ENCODE results near the gene CYTH4.

CYTH4 gene

GRCh38 chr22:37355174-37355573 lies 72.9 kb downstream of the CYTH4 start:
- no peak for DNase-seq
- Mint-ChIP-seq H3K4me1 (ENCODE audit: low read depth) (no peaks in the 10 kb centered on the region), H3K27me3 (no peaks in the 10 kb centered on the region), H3K27ac (no peak overlapping the region), H3K36me3 (ENCODE audit: low read depth) (no peaks in the 10 kb centered on the region), H3K4me3 (no peak overlapping the region), H3K9me3 (no peaks in the 10 kb centered on the region)

GRCh38 chr22:37356922-37357321 lies 74.6 kb downstream of the CYTH4 start:
- Mint-ChIP-seq H3K9me3 (no peaks in the 10 kb centered on the region), H3K27me3 (no peaks in the 10 kb centered on the region), H3K27ac (no peak overlapping the region)

GRCh38 chr22:37357446-37358075 lies 75.3 kb downstream of the CYTH4 start:
- no peak for DNase-seq
- Mint-ChIP-seq H3K27ac (no peak overlapping the region), H3K9me3 (no peaks in the 10 kb centered on the region), H3K36me3 (ENCODE audit: low read depth) (no peaks in the 10 kb centered on the region), H3K4me1 (ENCODE audit: low read depth) (no peaks in the 10 kb centered on the region), H3K4me3 (no peak overlapping the region), H3K27me3 (no peaks in the 10 kb centered on the region)

More at GRCh38 chr22:37356922-37357321, 74.6 kb downstream of the CYTH4 start:
- Mint-ChIP-seq H3K4me3 (no peak overlapping the region), H3K36me3 (ENCODE audit: low read depth) (no peaks in the 10 kb centered on the region), H3K4me1 (ENCODE audit: low read depth) (no peaks in the 10 kb centered on the region)
- DNase-seq = no peak

- H3K27ac Mint-ChIP-seq = no peak overlapping the region
- H3K27me3 Mint-ChIP-seq = no peaks in the 10 kb centered on the region
- DNase-seq = no peak
- H3K9me3 Mint-ChIP-seq = no peaks in the 10 kb centered on the region
- H3K36me3 Mint-ChIP-seq (ENCODE audit: low read depth) = no peaks in the 10 kb centered on the region
- no peaks in the 10 kb centered on the region for H3K4me1 Mint-ChIP-seq (ENCODE audit: low read depth)
- H3K4me3 Mint-ChIP-seq = no peak overlapping the region
These were observed 76.1 kb downstream of the CYTH4 start for GRCh38 chr22:37358386-37358785.

- Mint-ChIP-seq H3K36me3 (ENCODE audit: low read depth) (no peaks in the 10 kb centered on the region), H3K9me3 (no peaks in the 10 kb centered on the region), H3K27ac (no peak overlapping the region), H3K27me3 (no peaks in the 10 kb centered on the region), H3K4me3 (no peak overlapping the region), H3K4me1 (ENCODE audit: low read depth) (no peaks in the 10 kb centered on the region)
- DNase-seq = no peak
These were observed 76.6 kb downstream of the CYTH4 start for GRCh38 chr22:37358917-37359316.

- no peak overlapping the region for H3K4me3 Mint-ChIP-seq
- no peaks in the 10 kb centered on the region for H3K9me3 Mint-ChIP-seq
- no peaks in the 10 kb centered on the region for H3K36me3 Mint-ChIP-seq (ENCODE audit: low read depth)
- H3K4me1 Mint-ChIP-seq (ENCODE audit: low read depth) = no peaks in the 10 kb centered on the region
- no peak overlapping the region for H3K27ac Mint-ChIP-seq
- no peak for DNase-seq
- H3K27me3 Mint-ChIP-seq = no peaks in the 10 kb centered on the region
These were observed 80.3 kb downstream of the CYTH4 start for GRCh38 chr22:37362621-37363020.

- no peaks in the 10 kb centered on the region for H3K27me3 Mint-ChIP-seq
- DNase-seq = no peak
- H3K27ac Mint-ChIP-seq = no peak overlapping the region
- H3K36me3 Mint-ChIP-seq (ENCODE audit: low read depth) = no peaks in the 10 kb centered on the region
- H3K4me3 Mint-ChIP-seq = no peak overlapping the region
- no peaks in the 10 kb centered on the region for H3K4me1 Mint-ChIP-seq (ENCODE audit: low read depth)
- no peaks in the 10 kb centered on the region for H3K9me3 Mint-ChIP-seq
These were observed 81.1 kb downstream of the CYTH4 start for GRCh38 chr22:37363261-37363992.
